ENCODE results near the gene CTBP2.

CTBP2 gene

DNA sequence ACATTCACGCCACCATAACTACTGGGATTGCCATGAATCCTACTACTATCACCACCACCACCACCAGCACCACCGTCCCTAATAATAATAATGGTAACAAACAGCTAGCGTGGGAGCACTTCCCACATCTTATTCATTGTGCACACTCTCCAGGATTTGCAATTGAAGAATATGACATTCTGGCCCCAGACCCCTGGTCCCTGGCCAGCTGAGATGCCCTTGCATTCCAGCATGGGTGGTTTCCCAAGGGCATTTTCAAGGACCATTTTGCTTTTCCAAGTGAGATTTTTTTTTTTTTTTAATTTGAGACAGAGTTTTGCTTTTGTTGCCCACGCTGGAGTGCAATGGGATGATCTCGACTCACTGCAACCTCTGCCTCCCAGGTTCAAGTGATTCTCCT, 14.7 kb downstream of the CTBP2 start:
- Histone ChIP-seq H3K27me3 (ENCODE audit: control insufficient read depth, insufficient read depth, low read length) (no peaks in the 10 kb centered on the region), H3K4me1 (ENCODE audit: control insufficient read depth, insufficient read depth, low read length) (peaks cover 80% of the 10 kb centered on the region), H3K36me3 (ENCODE audit: control insufficient read depth, insufficient read depth, low read length) (no peaks in the 10 kb centered on the region), H3K4me3 (ENCODE audit: low read length) (no peak overlapping the region), H3K9ac (ENCODE audit: low read length) (peak overlapping the region; percentile 7), H3K9me3 (ENCODE audit: control insufficient read depth, low read length) (no peaks in the 10 kb centered on the region)

DNA sequence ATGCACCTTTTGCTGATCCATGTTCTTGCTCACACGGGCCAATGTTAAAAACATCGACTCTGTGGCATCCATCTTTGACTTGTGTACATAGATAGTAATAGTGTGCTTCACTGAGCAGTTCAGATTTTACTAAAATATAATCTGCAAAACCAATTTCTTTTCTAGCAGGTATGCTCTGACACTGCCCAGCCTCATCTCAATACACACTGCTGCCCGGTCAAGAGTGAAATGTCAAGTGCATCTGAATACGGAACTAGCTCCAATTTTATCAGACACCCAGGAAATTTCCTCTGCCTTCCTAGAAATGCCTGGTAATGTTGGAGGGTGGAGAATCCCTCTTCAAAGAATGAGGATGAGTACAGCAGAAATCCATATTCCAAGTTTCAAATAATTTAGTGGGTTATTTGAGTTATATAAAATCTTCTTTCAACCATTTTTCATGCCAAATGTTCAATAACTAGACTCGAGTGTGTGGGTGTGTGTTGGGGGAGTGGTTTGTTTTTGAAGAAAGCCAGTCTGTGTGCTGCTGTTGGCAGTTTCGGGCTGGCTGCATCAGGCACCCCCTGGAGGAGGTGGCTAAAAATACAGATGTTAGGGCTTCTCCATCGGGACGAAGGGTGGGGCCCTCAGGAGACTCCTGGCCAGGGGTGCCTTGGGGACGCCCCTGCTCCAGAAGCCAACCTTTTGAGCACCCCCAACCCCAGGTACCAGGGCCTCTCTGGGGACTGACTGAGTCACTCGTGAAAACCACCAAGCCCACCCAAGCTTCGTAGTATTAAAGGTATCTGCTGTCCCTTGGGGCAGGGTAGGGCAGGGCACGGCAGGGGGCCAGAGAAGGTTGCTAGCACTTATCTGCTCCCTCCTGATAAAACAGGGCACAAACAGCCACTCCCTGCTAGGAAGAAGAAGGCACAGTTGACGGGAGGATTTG, 15.4 kb downstream of the CTBP2 start:
- peak overlapping the region; percentile 7 for H3K9ac ChIP-seq (ENCODE audit: low read length)
- H3K27me3 ChIP-seq (ENCODE audit: control insufficient read depth, insufficient read depth, low read length) = no peaks in the 10 kb centered on the region
- no peaks in the 10 kb centered on the region for H3K36me3 ChIP-seq (ENCODE audit: control insufficient read depth, insufficient read depth, low read length)
- no peak overlapping the region for H3K4me3 ChIP-seq (ENCODE audit: low read length)
- peaks cover 75% of the 10 kb centered on the region for H3K4me1 ChIP-seq (ENCODE audit: control insufficient read depth, insufficient read depth, low read length)
- H3K9me3 ChIP-seq (ENCODE audit: control insufficient read depth, low read length) = no peaks in the 10 kb centered on the region

- no peaks in the 10 kb centered on the region for H3K36me3 ChIP-seq (ENCODE audit: control insufficient read depth, insufficient read depth, low read length)
- H3K9me3 ChIP-seq (ENCODE audit: control insufficient read depth, low read length) = no peaks in the 10 kb centered on the region
- no peak overlapping the region for H3K9ac ChIP-seq (ENCODE audit: low read length)
- H3K27me3 ChIP-seq (ENCODE audit: control insufficient read depth, insufficient read depth, low read length) = no peaks in the 10 kb centered on the region
- no peak overlapping the region for H3K4me3 ChIP-seq (ENCODE audit: low read length)
- peaks cover 67% of the 10 kb centered on the region for H3K4me1 ChIP-seq (ENCODE audit: control insufficient read depth, insufficient read depth, low read length)
These were observed 16.2 kb downstream of the CTBP2 start for GRCh38 chr10:125144206-125144605.

- no peaks in the 10 kb centered on the region for H3K9me3 ChIP-seq (ENCODE audit: control insufficient read depth, low read length)
- no peak overlapping the region for H3K4me3 ChIP-seq (ENCODE audit: low read length)
- peaks cover 65% of the 10 kb centered on the region for H3K4me1 ChIP-seq (ENCODE audit: control insufficient read depth, insufficient read depth, low read length)
- no peaks in the 10 kb centered on the region for H3K27me3 ChIP-seq (ENCODE audit: control insufficient read depth, insufficient read depth, low read length)
- no peak overlapping the region for H3K9ac ChIP-seq (ENCODE audit: low read length)
- no peaks in the 10 kb centered on the region for H3K36me3 ChIP-seq (ENCODE audit: control insufficient read depth, insufficient read depth, low read length)
These were observed 17.4 kb downstream of the CTBP2 start for GRCh38 chr10:125142946-125143345.

DNA sequence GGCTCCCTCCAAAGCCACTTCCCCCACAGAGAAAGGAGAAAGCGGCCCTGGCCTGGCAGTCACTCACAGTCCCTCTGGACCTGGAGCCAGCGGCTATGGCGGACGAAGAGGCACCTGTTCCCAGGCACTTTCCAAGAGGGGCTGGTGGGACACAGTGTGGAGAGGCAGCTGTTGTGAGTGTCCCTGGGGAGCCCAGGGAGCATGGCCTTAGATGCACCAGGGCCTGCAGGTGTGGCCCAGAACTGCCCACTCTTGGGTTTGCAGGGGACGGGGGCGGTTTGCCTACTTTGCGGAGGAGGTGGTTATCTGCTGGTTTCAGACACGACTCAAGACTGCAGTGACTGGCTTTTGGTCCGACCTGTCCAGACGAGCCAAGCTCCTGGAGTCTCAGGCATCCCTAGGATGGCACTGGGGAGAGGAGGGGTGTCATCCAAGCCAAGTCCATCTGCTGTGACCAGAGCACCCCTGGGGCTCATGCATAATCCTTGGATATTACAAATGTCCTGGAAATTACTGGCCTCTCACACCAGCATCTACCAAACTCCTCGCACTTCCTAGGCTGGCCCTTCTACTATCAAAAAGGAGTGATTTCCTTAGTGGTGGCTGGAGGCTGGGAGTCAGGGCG, 18.4 kb downstream of the CTBP2 start:
- H3K36me3 ChIP-seq (ENCODE audit: control insufficient read depth, insufficient read depth, low read length) = no peaks in the 10 kb centered on the region
- no peak overlapping the region for H3K9ac ChIP-seq (ENCODE audit: low read length)
- peaks cover 65% of the 10 kb centered on the region for H3K4me1 ChIP-seq (ENCODE audit: control insufficient read depth, insufficient read depth, low read length)

GRCh38 chr10:125141150-125141859, 19.1 kb downstream of the CTBP2 start:
- no peaks in the 10 kb centered on the region for H3K36me3 ChIP-seq (ENCODE audit: control insufficient read depth, insufficient read depth, low read length)
- no peaks in the 10 kb centered on the region for H3K9me3 ChIP-seq (ENCODE audit: control insufficient read depth, low read length)
- no peak overlapping the region for H3K9ac ChIP-seq (ENCODE audit: low read length)
- H3K4me3 ChIP-seq (ENCODE audit: low read length) = no peak overlapping the region
- no peaks in the 10 kb centered on the region for H3K27me3 ChIP-seq (ENCODE audit: control insufficient read depth, insufficient read depth, low read length)
- H3K4me1 ChIP-seq (ENCODE audit: control insufficient read depth, insufficient read depth, low read length) = peaks cover 65% of the 10 kb centered on the region

More for the DNA sequence above, 18.4 kb downstream of the CTBP2 start:
- no peaks in the 10 kb centered on the region for H3K9me3 ChIP-seq (ENCODE audit: control insufficient read depth, low read length)
- no peaks in the 10 kb centered on the region for H3K27me3 ChIP-seq (ENCODE audit: control insufficient read depth, insufficient read depth, low read length)
- no peak overlapping the region for H3K4me3 ChIP-seq (ENCODE audit: low read length)

GRCh38 chr10:125140151-125140550, 20.2 kb downstream of the CTBP2 start:
- H3K27me3 ChIP-seq (ENCODE audit: control insufficient read depth, insufficient read depth, low read length) = no peaks in the 10 kb centered on the region
- H3K4me3 ChIP-seq (ENCODE audit: low read length) = no peak overlapping the region
- H3K4me1 ChIP-seq (ENCODE audit: control insufficient read depth, insufficient read depth, low read length) = peaks cover 71% of the 10 kb centered on the region
- no peaks in the 10 kb centered on the region for H3K9me3 ChIP-seq (ENCODE audit: control insufficient read depth, low read length)
- H3K36me3 ChIP-seq (ENCODE audit: control insufficient read depth, insufficient read depth, low read length) = no peaks in the 10 kb centered on the region
- H3K9ac ChIP-seq (ENCODE audit: low read length) = no peak overlapping the region

DNA sequence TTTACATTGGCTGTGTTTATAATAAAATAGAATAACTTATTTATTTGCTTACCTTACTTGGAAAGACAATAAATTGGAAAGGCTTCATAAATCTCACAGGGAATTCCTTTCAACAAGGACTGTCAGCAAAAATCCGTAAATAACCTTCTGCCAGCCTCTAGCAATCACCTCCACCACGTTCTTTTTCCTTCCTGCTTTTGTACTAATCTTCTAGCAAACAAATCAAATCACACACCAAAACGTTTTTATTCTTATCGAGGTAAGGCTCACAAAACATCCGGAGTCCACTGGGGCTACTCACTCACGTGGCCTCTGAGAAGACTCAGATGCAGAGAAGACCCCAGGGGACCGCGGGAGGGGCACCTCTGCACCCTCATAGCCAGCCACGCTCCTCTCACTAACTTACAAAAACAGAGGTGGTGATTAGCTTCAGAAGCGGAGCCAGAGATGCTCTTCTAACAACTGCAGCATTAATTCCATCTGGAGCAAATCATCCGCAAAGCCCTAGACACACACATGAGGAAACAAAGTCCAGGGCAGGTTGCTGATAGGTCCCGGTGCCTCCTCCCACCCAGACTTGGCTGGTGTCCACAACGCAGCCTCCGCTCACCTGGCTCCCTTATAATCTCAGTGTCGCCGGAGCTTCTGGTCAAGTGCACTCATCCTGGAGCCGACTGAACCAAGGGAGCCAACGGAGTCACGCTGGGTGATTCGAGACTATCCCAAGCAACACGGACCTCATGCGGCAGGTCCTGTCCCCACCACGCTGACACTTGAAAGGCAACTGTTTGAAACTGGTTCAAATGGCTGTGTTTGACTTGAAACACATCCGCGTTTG, 22.5 kb downstream of the CTBP2 start:
- Histone ChIP-seq H3K4me3 (ENCODE audit: low read length) (no peak overlapping the region), H3K36me3 (ENCODE audit: control insufficient read depth, insufficient read depth, low read length) (no peaks in the 10 kb centered on the region), H3K27me3 (ENCODE audit: control insufficient read depth, insufficient read depth, low read length) (no peaks in the 10 kb centered on the region), H3K9ac (ENCODE audit: low read length) (no peak overlapping the region), H3K4me1 (ENCODE audit: control insufficient read depth, insufficient read depth, low read length) (peaks cover 55% of the 10 kb centered on the region), H3K9me3 (ENCODE audit: control insufficient read depth, low read length) (no peaks in the 10 kb centered on the region)

DNA sequence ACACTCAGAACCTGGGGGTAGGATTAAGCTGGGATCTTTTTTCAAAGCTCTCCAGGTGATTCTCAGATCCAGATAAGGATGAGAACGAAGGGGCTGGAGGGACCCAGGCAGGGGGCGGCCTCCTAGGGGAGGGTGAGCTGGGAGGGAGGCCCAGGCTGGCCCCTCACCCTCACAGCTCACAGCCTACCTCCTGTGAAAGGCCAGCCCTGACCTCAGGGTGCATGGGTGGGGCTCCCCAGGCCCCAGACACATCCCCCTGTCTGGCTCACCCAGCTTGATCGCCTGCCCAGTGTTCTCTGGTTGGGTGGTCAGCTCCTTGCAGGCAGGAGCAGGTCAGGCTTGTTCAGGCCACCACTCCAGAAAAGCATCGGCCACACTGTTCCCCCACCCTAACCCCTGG, 24.3 kb downstream of the CTBP2 start:
- Histone ChIP-seq H3K4me1 (ENCODE audit: control insufficient read depth, insufficient read depth, low read length) (peaks cover 42% of the 10 kb centered on the region), H3K27me3 (ENCODE audit: control insufficient read depth, insufficient read depth, low read length) (no peaks in the 10 kb centered on the region), H3K9ac (ENCODE audit: low read length) (peak overlapping the region; percentile 16), H3K36me3 (ENCODE audit: control insufficient read depth, insufficient read depth, low read length) (no peaks in the 10 kb centered on the region), H3K4me3 (ENCODE audit: low read length) (no peak overlapping the region), H3K9me3 (ENCODE audit: control insufficient read depth, low read length) (no peaks in the 10 kb centered on the region)

GRCh38 chr10:125135771-125136035, 24.7 kb downstream of the CTBP2 start:
- H3K4me1 ChIP-seq (ENCODE audit: control insufficient read depth, insufficient read depth, low read length) = peaks cover 42% of the 10 kb centered on the region

DNA sequence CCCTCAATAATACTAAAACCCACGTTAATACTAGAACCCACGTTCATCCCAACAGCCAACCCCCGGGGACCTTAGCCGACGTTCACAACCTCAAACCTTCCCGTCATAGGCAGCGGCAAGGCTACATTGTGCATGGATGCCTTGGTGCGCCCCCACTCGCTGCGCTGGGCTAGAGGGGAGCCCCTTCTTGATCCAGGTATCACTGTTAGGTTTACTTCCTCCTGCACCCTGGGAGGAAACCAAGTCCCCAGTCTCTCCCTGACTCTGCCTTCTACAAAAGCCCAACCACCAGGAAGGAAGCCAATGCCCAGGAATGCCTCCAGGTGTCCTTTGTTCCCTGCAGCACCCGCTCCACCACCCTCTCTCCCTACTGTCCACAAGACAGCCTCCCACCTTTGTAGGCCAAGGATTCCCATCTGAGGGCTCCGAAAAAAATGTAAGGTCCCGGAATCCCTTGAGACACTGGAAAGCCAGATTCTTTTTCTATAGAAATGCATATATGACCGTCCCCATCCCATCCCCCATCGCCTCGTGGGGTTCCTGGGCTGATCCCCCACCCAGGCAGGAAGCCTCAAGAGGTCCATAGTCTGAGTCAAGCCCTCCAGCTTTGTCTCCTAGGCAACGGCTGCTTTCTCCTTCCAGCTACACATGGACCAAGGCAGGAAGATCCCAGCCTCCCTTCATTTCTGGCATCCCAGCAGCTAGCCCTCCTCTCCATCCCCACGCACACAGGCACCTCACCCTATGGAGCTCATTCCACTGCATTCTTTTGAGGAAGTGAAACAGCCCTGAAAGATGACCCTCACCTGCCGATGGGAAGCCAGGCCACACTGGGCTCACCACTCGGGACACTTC, 25.2 kb downstream of the CTBP2 start:
- Histone ChIP-seq H3K27me3 (ENCODE audit: control insufficient read depth, insufficient read depth, low read length) (no peaks in the 10 kb centered on the region), H3K9ac (ENCODE audit: low read length) (no peak overlapping the region), H3K36me3 (ENCODE audit: control insufficient read depth, insufficient read depth, low read length) (no peaks in the 10 kb centered on the region), H3K4me1 (ENCODE audit: control insufficient read depth, insufficient read depth, low read length) (peaks cover 42% of the 10 kb centered on the region), H3K9me3 (ENCODE audit: control insufficient read depth, low read length) (no peaks in the 10 kb centered on the region), H3K4me3 (ENCODE audit: low read length) (no peak overlapping the region)

More at GRCh38 chr10:125135771-125136035, 24.7 kb downstream of the CTBP2 start:
- H3K9me3 ChIP-seq (ENCODE audit: control insufficient read depth, low read length) = no peaks in the 10 kb centered on the region
- no peaks in the 10 kb centered on the region for H3K36me3 ChIP-seq (ENCODE audit: control insufficient read depth, insufficient read depth, low read length)
- H3K27me3 ChIP-seq (ENCODE audit: control insufficient read depth, insufficient read depth, low read length) = no peaks in the 10 kb centered on the region
- H3K4me3 ChIP-seq (ENCODE audit: low read length) = no peak overlapping the region
- H3K9ac ChIP-seq (ENCODE audit: low read length) = no peak overlapping the region

Data from mucosa of stomach (tissue), 1 donor.